ENCODE measurements around the gene RSPRY1. TPM values are rescaled to one million over a fixed set of nuclear protein-coding genes. Genes with fewer than 3 reads are reported as not detected.

Gene RSPRY1
- total and polyA plus RNA-seq, 2 experiments from 2014 or later, result 39.1 to 42.7 TPM

- no peaks in the 10 kb centered on the region for H3K27me3 ChIP-seq (replicated peaks; ENCODE audit: insufficient read depth)
- H2AFZ ChIP-seq, result no peak overlapping the region
- peak overlapping the region; percentile 24; the same call in 1 of the 2 replicates for H3K9ac ChIP-seq
- H4K20me1 ChIP-seq (ENCODE audit: insufficient read depth), result no peaks in the 10 kb centered on the region
- no peak for DNase-seq
- H3K9me3 ChIP-seq (ENCODE audit: low read depth), result no peaks in the 10 kb centered on the region
- H3K27ac ChIP-seq, result peak overlapping the region; percentile 44
- H3K36me3 ChIP-seq (ENCODE audit: low read depth), result peaks cover 58% of the 10 kb centered on the region
- no peaks in the 10 kb centered on the region for H3K9me2 ChIP-seq (ENCODE audit: insufficient read depth)
- peaks cover 4% of the 10 kb centered on the region for H3K4me1 ChIP-seq (ENCODE audit: insufficient read depth)
- in situ Hi-C loops (cut with MboI), result no loop called here
- H3K4me2 ChIP-seq (ENCODE audit: unreplicated experiment), result no peak overlapping the region
- TF ChIP-seq EZH2phosphoT487 (IDR thresholded peaks at IDR 0.05; ENCODE audit: insufficient read depth, low read depth), result no peak
- TF ChIP-seq EZH2 (IDR thresholded peaks at IDR 0.05; ENCODE audit: insufficient read depth, poor library complexity, severe bottlenecking), result no peak
- no peaks in the 10 kb centered on the region for H3K79me2 ChIP-seq (ENCODE audit: insufficient read depth)
- H3F3A ChIP-seq (ENCODE audit: insufficient read depth), result peaks cover 31% of the 10 kb centered on the region
- no peak overlapping the region for H3K4me3 ChIP-seq
These were observed 49.9 kb downstream of the RSPRY1 start for GRCh38 chr16:57236022-57236350.

- H3K9ac ChIP-seq, result no peak overlapping the region
- H3K36me3 ChIP-seq (ENCODE audit: low read depth), result peaks cover 36% of the 10 kb centered on the region
- no peaks in the 10 kb centered on the region for H3K27me3 ChIP-seq (replicated peaks; ENCODE audit: insufficient read depth)
- H3K79me2 ChIP-seq (ENCODE audit: insufficient read depth), result no peaks in the 10 kb centered on the region
- H3K9me3 ChIP-seq (ENCODE audit: low read depth), result no peaks in the 10 kb centered on the region
- no peak overlapping the region for H3K27ac ChIP-seq
- H2AFZ ChIP-seq, result no peak overlapping the region
- DNase-seq, result no peak
- TF ChIP-seq EZH2phosphoT487 (IDR thresholded peaks at IDR 0.05; ENCODE audit: insufficient read depth, low read depth) (no peak), EZH2 (IDR thresholded peaks at IDR 0.05; ENCODE audit: insufficient read depth, poor library complexity, severe bottlenecking) (no peak)
- H3K4me2 ChIP-seq (ENCODE audit: unreplicated experiment), result no peak overlapping the region
- in situ Hi-C loops (cut with MboI), result no loop called here
- peaks cover 4% of the 10 kb centered on the region for H3K4me1 ChIP-seq (ENCODE audit: insufficient read depth)
- H3K9me2 ChIP-seq (ENCODE audit: insufficient read depth), result no peaks in the 10 kb centered on the region
- no peak overlapping the region for H3K4me3 ChIP-seq
- H3F3A ChIP-seq (ENCODE audit: insufficient read depth), result peaks cover 40% of the 10 kb centered on the region
- no peaks in the 10 kb centered on the region for H4K20me1 ChIP-seq (ENCODE audit: insufficient read depth)
- 95 to 96% methylated on average over 2 of the region's 2 CpGs for WGBS, 2 experiments (ENCODE audit: low coverage in 1 of 2, low lambda C conversion rate in 2 of 2, missing lambda C conversion rate in 2 of 2)
These were observed 52.6 kb downstream of the RSPRY1 start for GRCh38 chr16:57238682-57239081.

- no peak for TF ChIP-seq EZH2phosphoT487 (IDR thresholded peaks at IDR 0.05; ENCODE audit: insufficient read depth, low read depth)
- no peak for TF ChIP-seq EZH2 (IDR thresholded peaks at IDR 0.05; ENCODE audit: insufficient read depth, poor library complexity, severe bottlenecking)
- in situ Hi-C loops (cut with MboI), result no loop called here
- H3F3A ChIP-seq (ENCODE audit: insufficient read depth), result peaks cover 39% of the 10 kb centered on the region
- H3K9ac ChIP-seq, result no peak overlapping the region
- no peaks in the 10 kb centered on the region for H3K9me2 ChIP-seq (ENCODE audit: insufficient read depth)
- H3K4me2 ChIP-seq (ENCODE audit: unreplicated experiment), result no peak overlapping the region
- no peaks in the 10 kb centered on the region for H3K79me2 ChIP-seq (ENCODE audit: insufficient read depth)
- H3K4me1 ChIP-seq (ENCODE audit: insufficient read depth), result peaks cover 4% of the 10 kb centered on the region
- no peak for DNase-seq
- H3K9me3 ChIP-seq (ENCODE audit: low read depth), result no peaks in the 10 kb centered on the region
- H2AFZ ChIP-seq, result no peak overlapping the region
- H4K20me1 ChIP-seq (ENCODE audit: insufficient read depth), result no peaks in the 10 kb centered on the region
- WGBS, 2 experiments (ENCODE audit: low coverage in 1 of 2, low lambda C conversion rate in 2 of 2, missing lambda C conversion rate in 2 of 2), result 67 to 72% methylated on average over 2 of the region's 2 CpGs
- H3K4me3 ChIP-seq, result no peak overlapping the region
- peaks cover 36% of the 10 kb centered on the region for H3K36me3 ChIP-seq (ENCODE audit: low read depth)
- H3K27me3 ChIP-seq (replicated peaks; ENCODE audit: insufficient read depth), result no peaks in the 10 kb centered on the region
- H3K27ac ChIP-seq, result no peak overlapping the region
These were observed 53.0 kb downstream of the RSPRY1 start for GRCh38 chr16:57239107-57239506.

GRCh38 chr16:57240851-57241250 is 54.7 kb downstream of the RSPRY1 start:
- 98 to 100% methylated on average over 2 of the region's 2 CpGs for WGBS, 2 experiments (ENCODE audit: low coverage in 1 of 2, low lambda C conversion rate in 2 of 2, missing lambda C conversion rate in 2 of 2)
- Histone ChIP-seq H3K4me1 (ENCODE audit: insufficient read depth) (peaks cover 5% of the 10 kb centered on the region; the same call in 1 of the 2 replicates), H3K27me3 (replicated peaks; ENCODE audit: insufficient read depth) (no peaks in the 10 kb centered on the region), H2AFZ (no peak overlapping the region), H4K20me1 (ENCODE audit: insufficient read depth) (no peaks in the 10 kb centered on the region), H3K9ac (no peak overlapping the region), H3K4me3 (no peak overlapping the region), H3F3A (ENCODE audit: insufficient read depth) (peaks cover 27% of the 10 kb centered on the region), H3K9me2 (ENCODE audit: insufficient read depth) (no peaks in the 10 kb centered on the region), H3K4me2 (ENCODE audit: unreplicated experiment) (no peak overlapping the region), H3K79me2 (ENCODE audit: insufficient read depth) (peaks cover 7% of the 10 kb centered on the region), H3K27ac (no peak overlapping the region), H3K36me3 (ENCODE audit: low read depth) (peaks cover 24% of the 10 kb centered on the region), H3K9me3 (ENCODE audit: low read depth) (no peaks in the 10 kb centered on the region)
- TF ChIP-seq EZH2 (IDR thresholded peaks at IDR 0.05; ENCODE audit: insufficient read depth, poor library complexity, severe bottlenecking) (no peak), EZH2phosphoT487 (IDR thresholded peaks at IDR 0.05; ENCODE audit: insufficient read depth, low read depth) (no peak)
- no peak for DNase-seq
- in situ Hi-C loops (cut with MboI), result no loop called here

- Histone ChIP-seq H3K9me2 (ENCODE audit: insufficient read depth) (no peaks in the 10 kb centered on the region), H3K9me3 (ENCODE audit: low read depth) (no peaks in the 10 kb centered on the region), H2AFZ (no peak overlapping the region), H3K79me2 (ENCODE audit: insufficient read depth) (peaks cover 25% of the 10 kb centered on the region), H3K4me2 (ENCODE audit: unreplicated experiment) (no peak overlapping the region), H3K4me3 (no peak overlapping the region), H3K36me3 (ENCODE audit: low read depth) (peaks cover 29% of the 10 kb centered on the region), H3K9ac (no peak overlapping the region), H3K27ac (no peak overlapping the region), H3K27me3 (replicated peaks; ENCODE audit: insufficient read depth) (no peaks in the 10 kb centered on the region), H3F3A (ENCODE audit: insufficient read depth) (peaks cover 22% of the 10 kb centered on the region), H4K20me1 (ENCODE audit: insufficient read depth) (no peaks in the 10 kb centered on the region), H3K4me1 (ENCODE audit: insufficient read depth) (0 out of 2 replicates have a peak, but pooled peaks cover 6% of the 10 kb centered on the region)
- WGBS, 2 experiments (ENCODE audit: low coverage in 1 of 2, low lambda C conversion rate in 2 of 2, missing lambda C conversion rate in 2 of 2), result 55 to 68% methylated on average over 2 of the region's 2 CpGs
- in situ Hi-C loops (cut with MboI), result no loop called here
- DNase-seq, result no peak
- TF ChIP-seq EZH2 (IDR thresholded peaks at IDR 0.05; ENCODE audit: insufficient read depth, poor library complexity, severe bottlenecking), result no peak
These were observed 56.5 kb downstream of the RSPRY1 start for GRCh38 chr16:57242650-57243049.

Data from GM23248 (cell line).